Mucosa of descending colon (tissue), 3 donors: ENCODE data around the gene GMCL2. TPM values are rescaled to one million over a fixed set of nuclear protein-coding genes. Genes with fewer than 3 reads are reported as not detected.

Source experiments
- ATAC-seq: fragments of 200-7000 bp; cut with Tn5 transposase; one replicate; pipeline ENCODE4 v1.9.1; 2020; ENCODE audit warnings: mild to moderate bottlenecking, moderate library complexity
- DNase-seq, 3 donors: peaks; one replicate each; pipeline ENCODE4 v3.0.0-alpha.2; 2020
- H3K36me3 ChIP-seq: fragments of 200-600 bp; one replicate; pipeline ENCODE4 v1.8.0; 2021; ENCODE audit warnings: low read depth, mild to moderate bottlenecking
- H3K4me1 ChIP-seq: fragments of 200-600 bp; one replicate; pipeline ENCODE4 v1.8.0; 2021; ENCODE audit warnings: low read depth, mild to moderate bottlenecking
- H3K4me3 ChIP-seq: fragments of 200-600 bp; one replicate; pipeline ENCODE4 v1.8.0; 2021; ENCODE audit warnings: mild to moderate bottlenecking
- H3K9me3 ChIP-seq: fragments of 200-600 bp; one replicate; pipeline ENCODE4 v1.8.0; 2021; ENCODE audit warnings: mild to moderate bottlenecking
- intact Hi-C, 2 donors: fragments of 100-400 bp; cut with DNase I in 1 of 2; cut with micrococcal nuclease in 1 of 2; formaldehyde crosslinking; loops; one replicate each; pipeline versions ENCODE4 v1.11.0 to v1.11.1; 2022; cut with DNase I, micrococcal nuclease
- total RNA-seq, 3 donors: library from RNA; stranded (reverse); fragmentation: NEBNext Ultra II Directional in 2 of 3; extraction: Animal tissue kit (Norgen Biotek cat#: 25700) in 2 of 3; gene quantifications; one replicate each; pipeline versions ENCODE4 v1.2.1 to v1.2.4, GENCODE V29; 2021 to 2023
- TF ChIP-seq, protein P1 (sequence below): fragments of 200-600 bp; IDR thresholded peaks from one replicate; pipeline ENCODE4 v1.8.0; 2022; ENCODE audit warnings: antibody characterized with exemption, mild to moderate bottlenecking
- donor health status: DM: no; HTN: no; CAD: no; lungs with moderate emphysema.
- donor health status: DM: no; HTN: no; CAD: no.
- donor health status: DM: no; HTN: yes; CAD: no.

The GMCL2 gene
- total RNA-seq, 3 donors from 2014 or later = not detected

DNA sequence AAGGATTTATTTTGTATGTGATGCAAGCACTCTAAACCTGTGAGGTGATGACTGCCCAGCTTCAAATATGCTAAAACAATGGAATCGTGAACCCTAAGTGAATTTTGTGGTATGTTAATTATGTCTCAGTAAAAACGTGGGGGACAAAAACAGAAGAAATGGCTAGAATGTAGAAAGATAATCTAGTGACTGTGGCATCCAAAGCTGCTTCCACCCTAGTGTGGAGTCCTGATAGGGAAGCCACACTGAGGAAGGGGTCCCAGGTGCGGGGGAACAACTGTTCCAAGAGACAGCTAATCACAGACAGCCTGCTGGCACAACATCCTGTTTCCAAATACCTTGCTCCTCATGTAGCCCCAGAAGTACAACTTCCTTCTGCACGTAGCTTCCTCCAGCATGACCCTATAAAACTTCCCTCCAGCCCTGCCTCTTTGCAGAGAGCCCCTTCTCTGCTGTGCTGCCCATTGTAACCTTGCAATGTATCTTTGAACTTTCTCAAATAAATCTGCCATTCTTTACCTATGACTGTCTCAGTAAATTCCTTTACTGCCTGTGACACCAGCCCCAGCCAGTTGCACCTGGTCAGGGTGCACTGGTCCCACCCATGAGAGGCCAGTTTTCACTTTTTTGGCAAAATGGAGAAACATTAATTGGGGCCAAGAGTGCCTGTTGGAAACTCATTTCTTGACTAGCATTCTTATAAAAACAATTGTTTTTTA lies 4.9 kb downstream of the GMCL2 start:
- intact Hi-C loops = no loop called here
- Histone ChIP-seq H3K9me3 (no peaks in the 10 kb centered on the region), H3K4me1 (no peaks in the 10 kb centered on the region), H3K36me3 (no peaks in the 10 kb centered on the region), H3K4me3 (no peak overlapping the region)
- ATAC-seq = peak; percentile 55
- TF ChIP-seq, protein P1, sequence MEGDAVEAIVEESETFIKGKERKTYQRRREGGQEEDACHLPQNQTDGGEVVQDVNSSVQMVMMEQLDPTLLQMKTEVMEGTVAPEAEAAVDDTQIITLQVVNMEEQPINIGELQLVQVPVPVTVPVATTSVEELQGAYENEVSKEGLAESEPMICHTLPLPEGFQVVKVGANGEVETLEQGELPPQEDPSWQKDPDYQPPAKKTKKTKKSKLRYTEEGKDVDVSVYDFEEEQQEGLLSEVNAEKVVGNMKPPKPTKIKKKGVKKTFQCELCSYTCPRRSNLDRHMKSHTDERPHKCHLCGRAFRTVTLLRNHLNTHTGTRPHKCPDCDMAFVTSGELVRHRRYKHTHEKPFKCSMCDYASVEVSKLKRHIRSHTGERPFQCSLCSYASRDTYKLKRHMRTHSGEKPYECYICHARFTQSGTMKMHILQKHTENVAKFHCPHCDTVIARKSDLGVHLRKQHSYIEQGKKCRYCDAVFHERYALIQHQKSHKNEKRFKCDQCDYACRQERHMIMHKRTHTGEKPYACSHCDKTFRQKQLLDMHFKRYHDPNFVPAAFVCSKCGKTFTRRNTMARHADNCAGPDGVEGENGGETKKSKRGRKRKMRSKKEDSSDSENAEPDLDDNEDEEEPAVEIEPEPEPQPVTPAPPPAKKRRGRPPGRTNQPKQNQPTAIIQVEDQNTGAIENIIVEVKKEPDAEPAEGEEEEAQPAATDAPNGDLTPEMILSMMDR = no peak
- no peak for DNase-seq

DNA sequence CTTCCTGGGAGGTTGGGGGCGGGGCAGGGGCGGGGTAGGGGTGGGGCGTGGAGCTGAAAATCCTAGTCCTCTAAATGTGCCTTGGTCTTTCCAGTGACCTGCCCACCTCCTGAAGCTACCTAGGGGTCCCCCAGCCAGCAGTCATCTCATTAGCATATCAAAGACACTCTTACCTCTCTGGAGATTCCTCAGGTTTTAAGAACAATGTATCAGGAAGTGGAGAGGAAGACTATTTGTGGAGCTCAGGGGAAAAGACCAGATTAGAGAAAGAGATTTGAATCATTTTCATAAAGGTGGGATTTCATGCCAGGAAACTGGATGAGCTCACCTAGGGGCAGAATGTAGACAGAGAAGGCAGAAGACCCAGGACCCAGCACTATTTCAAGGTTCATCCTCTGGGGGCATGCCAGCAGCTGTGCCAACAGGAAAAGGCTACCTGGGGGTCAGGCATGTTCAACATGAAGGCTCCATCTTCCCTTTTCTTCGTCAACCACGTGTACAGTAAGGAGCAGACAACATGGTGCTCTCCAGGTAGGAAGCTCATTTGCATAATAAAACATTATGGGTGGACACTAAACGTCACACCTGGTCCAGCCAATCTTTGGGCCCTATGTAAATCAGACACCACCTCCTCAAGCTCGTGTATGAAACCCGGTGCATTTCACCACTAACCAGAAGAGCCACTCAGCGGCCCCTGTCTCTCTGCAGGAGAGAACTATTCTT lies 6.9 kb downstream of the GMCL2 start:
- no peak for DNase-seq
- intact Hi-C loops = no loop called here
- TF ChIP-seq, protein P1 = no peak
- no peaks in the 10 kb centered on the region for H3K36me3 ChIP-seq
- no peak overlapping the region for H3K4me3 ChIP-seq
- no peak for ATAC-seq
- H3K9me3 ChIP-seq = no peaks in the 10 kb centered on the region
- H3K4me1 ChIP-seq = no peaks in the 10 kb centered on the region

DNA sequence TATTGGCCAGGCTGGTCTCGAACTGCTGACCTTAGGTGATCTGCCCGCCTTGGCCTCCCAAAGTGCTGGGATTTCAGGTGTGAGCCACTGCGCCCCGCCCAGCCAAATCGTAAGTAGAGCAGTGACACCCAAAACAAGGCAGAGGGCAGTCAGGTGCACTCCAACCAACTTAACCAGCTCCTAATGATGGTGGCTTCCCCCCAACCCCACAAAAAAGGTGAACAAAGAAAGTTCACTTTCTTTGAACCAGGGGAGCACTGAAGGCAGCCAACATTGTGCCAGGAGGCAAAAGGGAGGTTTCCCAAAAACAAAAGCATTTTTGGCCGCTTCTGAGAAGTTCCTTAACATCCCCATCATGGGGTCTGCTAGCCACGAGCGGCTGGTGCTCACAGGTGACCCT lies 9.6 kb downstream of the GMCL2 start:
- intact Hi-C loops = no loop called here
- DNase-seq = no peak
- H3K9me3 ChIP-seq = no peaks in the 10 kb centered on the region

DNA sequence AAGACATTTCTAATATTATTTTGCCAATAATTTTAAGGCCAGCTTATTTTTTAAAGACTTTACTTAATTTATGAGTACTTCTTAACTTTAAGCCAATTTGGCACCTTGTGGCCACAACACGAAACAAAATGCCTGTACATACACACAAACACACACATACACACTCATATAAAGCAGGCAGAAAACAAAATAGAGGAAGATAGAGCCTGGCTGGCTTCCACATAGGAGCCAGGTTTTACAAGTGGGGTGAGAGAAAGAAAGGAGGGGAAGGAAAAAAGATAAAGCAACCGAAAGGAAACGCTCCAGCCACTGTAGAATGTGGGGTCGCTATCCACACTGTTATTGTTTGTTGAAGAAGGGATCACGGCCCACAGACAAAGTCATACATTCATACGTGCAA lies 10.4 kb downstream of the GMCL2 start:
- Histone ChIP-seq H3K4me1 (no peaks in the 10 kb centered on the region), H3K9me3 (no peaks in the 10 kb centered on the region), H3K36me3 (no peaks in the 10 kb centered on the region), H3K4me3 (no peak overlapping the region)
- TF ChIP-seq, protein P1 = no peak
- ATAC-seq = no peak
- intact Hi-C loops = no loop called here
- DNase-seq = no peak

More for the DNA sequence above, 9.6 kb downstream of the GMCL2 start:
- TF ChIP-seq, protein P1 = no peak
- ATAC-seq = no peak
- H3K4me1 ChIP-seq = no peaks in the 10 kb centered on the region
- H3K4me3 ChIP-seq = no peak overlapping the region
- no peaks in the 10 kb centered on the region for H3K36me3 ChIP-seq

DNA sequence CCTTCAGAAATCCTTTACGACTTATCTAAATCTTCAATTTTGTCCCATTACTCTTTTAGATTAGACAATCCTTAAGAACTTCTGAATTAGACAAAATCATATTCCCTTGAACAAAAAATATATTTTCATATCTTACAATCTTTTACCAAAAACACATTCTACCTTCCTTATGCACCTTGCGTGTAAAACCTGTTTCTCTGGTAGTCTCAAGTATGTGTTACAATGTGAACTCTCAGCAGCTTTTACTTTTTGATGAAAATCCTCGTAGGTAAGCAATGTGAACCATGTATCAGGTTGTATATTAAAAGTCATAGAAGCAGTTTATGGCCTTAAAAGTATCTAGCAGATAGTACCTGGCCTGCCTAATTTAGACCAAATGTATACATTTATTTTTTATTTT lies 12.7 kb downstream of the GMCL2 start:
- Histone ChIP-seq H3K36me3 (no peaks in the 10 kb centered on the region), H3K4me3 (no peak overlapping the region), H3K4me1 (no peaks in the 10 kb centered on the region), H3K9me3 (no peaks in the 10 kb centered on the region)
- DNase-seq = no peak
- intact Hi-C loops = no loop called here
- TF ChIP-seq, protein P1 = no peak
- ATAC-seq = no peak
